ENCODE results near the gene ISOC1.

Gene ISOC1

GRCh38 chr5:129137637-129138036, 43.1 kb downstream of the ISOC1 start:
- DNase-seq: no peak

GRCh38 chr5:129141078-129141477, 46.5 kb downstream of the ISOC1 start:
- DNase-seq: no peak

GRCh38 chr5:129141696-129142095, 47.1 kb downstream of the ISOC1 start:
- DNase-seq: no peak

- DNase-seq: no peak
Measured at GRCh38 chr5:129155876-129156275, 61.3 kb downstream of the ISOC1 start.

- DNase-seq: no peak
Measured at GRCh38 chr5:129161830-129162229, 67.3 kb downstream of the ISOC1 start.
